ENCODE results near the gene MMP1.

MMP1 gene

GRCh38 chr11:102798012-102798746 lies at the start of gene MMP1:
TSS of gene MMP1 (minus strand) at chr11:102798160. CDS start at chr11:102798092, 68 bp downstream.
- no peak for DNase-seq (ENCODE audit: low read depth in 2 of 2)

GRCh38 chr11:102846292-102846691 lies 48.3 kb upstream of the MMP1 start:
- DNase-seq (ENCODE audit: low read depth in 2 of 2): no peak

- no peak for DNase-seq (ENCODE audit: low read depth in 2 of 2)
Measured at GRCh38 chr11:102843489-102843888, 45.5 kb upstream of the MMP1 start, which contains the start of gene MMP3. TSS of gene MMP3 (minus strand) at chr11:102843609. CDS start at chr11:102843546, 63 bp downstream.

DNA sequence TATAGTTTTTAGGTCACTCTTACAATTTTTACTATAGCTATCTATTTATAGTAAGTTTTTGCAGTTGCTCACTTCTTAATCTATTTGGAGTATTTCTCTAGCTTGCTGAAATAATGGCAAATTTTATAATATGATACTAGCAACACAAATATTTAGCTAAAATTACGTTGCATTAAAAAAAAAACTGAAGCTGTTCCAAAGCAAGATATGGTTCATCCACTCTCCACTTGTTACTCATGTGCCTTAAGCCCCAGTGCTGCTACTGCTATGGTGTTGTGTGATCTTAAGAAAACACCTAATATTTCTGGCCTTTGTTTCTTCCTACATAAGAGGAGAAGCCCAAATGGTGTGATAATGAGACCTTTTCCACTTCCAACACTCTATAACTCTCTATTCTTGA lies 45.0 kb upstream of the MMP1 start:
- no peak for DNase-seq (ENCODE audit: low read depth in 2 of 2)

GRCh38 chr11:102840018-102840417 lies 42.1 kb upstream of the MMP1 start:
- DNase-seq (ENCODE audit: low read depth in 2 of 2): no peak

GRCh38 chr11:102837646-102838045 lies 39.7 kb upstream of the MMP1 start:
- DNase-seq (ENCODE audit: low read depth in 2 of 2): no peak

- no peak for DNase-seq (ENCODE audit: low read depth in 2 of 2)
Measured at GRCh38 chr11:102837156-102837555, 39.2 kb upstream of the MMP1 start.

GRCh38 chr11:102836290-102836875 lies 38.4 kb upstream of the MMP1 start:
- no peak for DNase-seq (ENCODE audit: low read depth in 2 of 2)

DNA sequence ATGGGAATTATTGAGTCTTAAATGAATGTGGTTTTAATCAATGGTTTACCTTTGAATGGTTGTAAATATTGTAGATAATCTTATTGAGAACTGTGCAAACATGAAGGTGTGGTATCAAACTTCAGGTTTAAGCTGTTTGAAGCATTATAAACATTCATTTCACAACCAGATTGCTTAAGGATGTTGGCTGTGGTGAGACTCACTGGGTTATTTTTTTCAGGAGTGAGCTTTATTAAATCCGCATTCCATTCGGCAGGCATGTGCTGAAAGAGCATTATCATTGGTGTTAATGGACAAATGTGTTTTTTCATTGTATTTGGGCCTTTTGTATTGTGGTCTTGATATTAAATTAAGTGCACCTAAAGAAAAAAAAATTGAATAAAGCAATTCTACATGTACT lies 35.8 kb upstream of the MMP1 start:
- no peak for DNase-seq (ENCODE audit: low read depth in 2 of 2)

DNA sequence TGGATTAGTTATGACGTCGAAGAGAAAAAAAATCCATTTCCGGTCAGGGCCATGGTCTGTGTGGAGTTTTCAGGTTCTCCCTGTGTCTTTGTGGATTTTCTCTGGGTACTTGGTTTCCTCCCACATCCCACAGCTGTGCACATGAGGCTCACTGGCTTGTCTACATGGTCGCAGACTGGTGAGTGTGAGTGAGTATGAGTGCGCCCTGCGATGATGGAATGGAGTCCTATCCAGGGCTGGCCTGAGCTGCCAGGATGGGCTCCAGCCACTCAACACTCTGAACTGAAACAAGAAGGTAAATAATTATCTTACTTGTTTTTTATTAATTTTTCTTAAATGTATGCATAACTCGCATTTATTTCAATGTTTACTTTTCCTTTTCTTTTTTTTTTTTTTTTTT lies 34.7 kb upstream of the MMP1 start:
- no peak for DNase-seq (ENCODE audit: low read depth in 2 of 2)

- no peak for DNase-seq (ENCODE audit: low read depth in 2 of 2)
Measured at GRCh38 chr11:102831489-102832440, 33.8 kb upstream of the MMP1 start.

DNA sequence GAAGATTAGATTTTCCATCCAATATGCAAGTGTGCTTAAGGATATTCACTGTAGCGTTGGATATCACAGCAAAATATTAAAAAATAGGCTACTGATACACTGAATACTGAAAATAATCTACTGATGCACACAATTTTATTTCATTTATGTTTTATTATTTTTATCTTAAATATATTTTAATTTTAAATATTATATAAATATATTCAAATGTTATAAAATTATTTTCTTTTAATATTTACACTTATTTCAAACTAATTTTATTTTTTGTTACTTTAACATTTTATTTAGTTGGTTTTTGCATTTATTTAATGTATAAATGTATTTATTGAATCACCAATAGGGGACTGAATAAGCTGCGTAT lies 33.1 kb upstream of the MMP1 start:
- DNase-seq (ENCODE audit: low read depth in 2 of 2): no peak

DNA sequence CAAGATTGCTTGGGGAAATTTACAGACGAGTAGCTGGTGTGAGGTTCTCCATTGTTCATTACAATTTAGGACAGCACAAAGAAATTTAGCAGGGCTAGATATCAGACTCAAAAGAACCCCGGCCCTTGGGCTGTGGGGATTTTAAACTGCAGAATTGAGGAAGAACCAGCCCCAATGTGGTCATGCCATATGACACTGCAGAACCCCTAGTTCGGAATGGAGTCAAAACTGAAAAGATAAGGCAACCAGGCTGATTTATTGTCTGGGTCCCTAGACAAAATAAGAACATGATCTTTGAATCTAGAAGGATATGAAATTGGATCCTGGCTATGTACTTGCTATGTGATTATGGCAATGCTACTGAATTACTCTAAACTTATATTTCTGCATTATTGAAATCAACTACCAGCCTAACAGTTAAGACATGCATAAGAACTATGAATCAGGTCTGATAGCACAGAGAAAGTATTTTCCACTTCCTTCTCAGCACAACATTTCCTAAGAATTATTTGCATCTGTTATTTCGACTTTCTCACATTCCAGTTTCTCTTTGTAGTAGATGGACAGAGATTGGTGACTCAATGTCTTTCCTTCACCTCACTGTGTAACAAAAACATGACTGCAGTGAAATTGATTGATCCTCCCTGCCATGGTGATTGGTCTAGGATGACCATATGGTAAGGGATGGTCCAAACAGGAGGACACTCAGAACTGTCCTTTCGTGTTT lies 32.2 kb upstream of the MMP1 start:
- no peak for DNase-seq (ENCODE audit: low read depth in 2 of 2)

DNA sequence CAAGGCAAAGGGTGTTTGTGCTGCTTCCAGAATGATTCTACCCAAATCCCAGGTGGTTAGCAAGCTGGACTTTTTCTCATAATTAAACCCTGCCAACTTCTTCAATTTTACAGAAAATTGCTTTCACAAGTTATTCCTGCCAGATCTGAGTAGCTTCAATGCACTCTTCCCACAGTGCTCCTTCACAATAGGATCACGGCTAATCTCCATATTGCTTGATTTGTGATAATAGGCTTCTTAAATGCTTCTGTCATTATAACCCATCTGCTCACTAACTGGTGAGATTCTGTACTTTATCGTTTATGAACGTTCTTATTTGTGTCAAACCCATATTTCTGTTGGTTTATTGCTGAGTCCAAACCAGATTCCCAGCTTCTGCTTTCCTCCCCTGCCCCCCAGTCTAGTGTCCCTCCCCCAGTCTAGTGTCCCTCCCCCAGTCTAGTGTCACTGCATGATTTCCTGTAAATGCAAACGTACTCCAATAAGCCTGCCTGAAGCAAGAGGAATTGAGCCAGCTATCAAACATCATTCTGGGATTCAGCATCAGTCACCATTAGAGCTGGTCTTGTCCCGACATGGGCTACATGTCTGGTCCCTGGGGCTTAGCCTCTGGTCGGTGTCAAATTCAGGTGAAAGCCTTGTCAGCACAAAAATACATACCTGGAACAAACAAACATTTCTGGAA lies 31.5 kb upstream of the MMP1 start:
- no peak for DNase-seq (ENCODE audit: low read depth in 2 of 2)

DNA sequence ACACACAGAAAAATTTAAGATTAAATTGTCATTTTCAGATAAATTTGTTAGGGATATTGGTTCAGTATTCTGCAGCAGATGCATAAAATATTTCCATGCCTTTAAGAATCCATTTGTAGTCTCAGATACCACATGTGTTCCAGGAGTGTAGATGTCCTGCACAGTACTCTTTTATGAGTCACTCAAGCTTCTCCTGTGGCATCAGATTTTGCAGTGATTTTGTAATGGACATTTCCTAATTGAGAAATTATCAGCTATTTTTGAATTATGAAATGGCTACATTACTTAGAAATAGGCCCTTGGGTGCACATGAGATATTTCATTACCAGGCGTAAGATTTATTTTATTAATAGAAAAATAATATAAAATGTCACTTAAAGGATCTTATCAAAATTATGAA lies 26.6 kb upstream of the MMP1 start:
- no peak for DNase-seq (ENCODE audit: low read depth in 2 of 2)

- no peak for DNase-seq (ENCODE audit: low read depth in 2 of 2)
Measured at GRCh38 chr11:102819491-102819890, 21.5 kb upstream of the MMP1 start.

DNA sequence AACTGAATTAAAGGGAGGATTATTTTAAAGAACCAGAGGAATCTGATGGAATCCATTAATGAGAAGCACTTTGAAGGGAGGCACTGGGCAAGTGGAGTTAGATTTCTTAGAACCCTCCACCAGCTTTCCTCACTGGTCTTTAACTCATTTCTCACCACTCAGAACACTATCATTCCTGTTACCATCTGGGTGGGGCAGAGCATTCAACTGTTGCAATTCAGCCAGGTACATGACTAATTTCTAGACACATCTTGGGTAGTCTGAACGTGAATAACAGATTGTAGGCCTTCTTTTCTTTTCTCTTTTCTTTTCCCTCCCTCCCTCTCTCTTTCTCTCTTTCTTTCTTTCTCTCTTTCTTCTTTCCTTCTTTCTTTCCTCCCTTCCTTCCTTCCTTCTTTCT lies 15.5 kb upstream of the MMP1 start:
- DNase-seq (ENCODE audit: low read depth in 2 of 2): no peak

DNA sequence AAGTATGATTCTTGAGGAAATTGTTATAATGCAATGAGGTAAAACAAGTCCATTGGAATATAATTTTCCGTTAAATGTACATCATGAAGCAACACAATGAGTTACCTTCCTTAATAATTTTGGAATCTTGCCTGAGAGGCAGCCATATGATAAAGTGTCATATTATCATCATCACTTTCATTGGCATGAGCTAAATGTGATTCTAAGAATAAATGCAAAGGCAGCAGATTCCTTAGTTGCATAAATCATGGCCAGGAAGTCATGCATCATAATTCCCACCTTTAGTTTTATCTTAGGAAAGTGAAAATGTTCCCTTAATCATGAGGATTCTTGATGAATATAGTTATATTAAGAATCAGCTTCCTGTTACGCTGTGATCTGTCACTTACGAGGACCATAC lies 14.2 kb upstream of the MMP1 start:
- no peak for DNase-seq (ENCODE audit: low read depth in 2 of 2)

GRCh38 chr11:102810950-102811660 lies 13.1 kb upstream of the MMP1 start:
- DNase-seq (ENCODE audit: low read depth in 2 of 2): no peak

DNA sequence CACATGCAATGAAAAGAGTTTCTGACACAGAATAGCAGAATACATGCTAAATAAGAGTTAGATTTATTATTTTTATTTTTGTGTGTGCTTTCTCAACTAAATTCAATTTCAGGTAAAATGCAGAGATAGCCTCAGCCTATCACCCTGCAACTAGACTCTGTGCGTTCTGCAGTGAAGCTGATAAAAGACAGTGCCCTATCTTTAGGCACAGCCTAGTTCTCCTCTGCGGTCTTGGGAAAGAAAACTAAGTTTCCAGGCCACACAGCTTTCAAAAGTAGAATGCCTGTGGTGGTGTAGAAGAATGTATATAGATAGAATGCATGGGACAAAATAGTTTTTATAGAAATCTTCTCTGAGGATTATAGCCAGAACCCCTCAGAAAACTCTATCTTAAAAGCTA lies 12.0 kb upstream of the MMP1 start:
- DNase-seq (ENCODE audit: low read depth in 2 of 2): no peak

- DNase-seq (ENCODE audit: low read depth in 2 of 2): no peak
Measured at GRCh38 chr11:102807921-102808320, 10.0 kb upstream of the MMP1 start.

Measured in stimulated activated CD8-positive, alpha-beta memory T cell treated with anti-CD3 and anti-CD28 coated beads, Interleukin-7, amount 100 ng/mL, for 4 hours (primary cell).